Erythroblast (primary cell): ENCODE measurements around the gene DYNC2H1.

ENCODE experiments used
- GATA1 ChIP-seq: IDR thresholded peaks from 2 replicates; pipeline ENCODE4 v1.6.1; 2011; ENCODE audit warnings: low read depth, mild to moderate bottlenecking, control low read depth, low read length, moderate library complexity
- POLR2A ChIP-seq: IDR thresholded peaks from 2 replicates; pipeline ENCODE4 v1.6.1; 2011; ENCODE audit warnings: mild to moderate bottlenecking, low read length

- TF ChIP-seq POLR2A (no peak), GATA1 (no peak)
Measured at GRCh38 chr11:103112364-103112763, 3.1 kb downstream of the DYNC2H1 start.
